Stimulated activated CD4-positive, alpha-beta T cell treated with anti-CD3 and anti-CD28 coated beads, Interleukin-1b, Interleukin-23, amount 100 ng/mL, for 1 hour (primary cell): ENCODE data around the gene SFMBT2.
"Not testable (repeated sequence)": the region's sequence is repeated elsewhere in the genome, so short reads cannot be mapped to it uniquely, and the experiment has no call there.

ENCODE experiments used
- DNase-seq, 2 donors: peaks; one replicate each; pipeline ENCODE4 v3.0.0-alpha.2; 2020; ENCODE audit warnings: low read depth in 2 of 2

The SFMBT2 gene

GRCh38 chr10:7225133-7225532 is 185.7 kb downstream of the SFMBT2 start:
- DNase-seq, result no peak

GRCh38 chr10:7218968-7219367 is 191.9 kb downstream of the SFMBT2 start:
- no peak for DNase-seq

- DNase-seq, result not testable (repeated sequence)
These were observed 198.1 kb downstream of the SFMBT2 start for GRCh38 chr10:7212696-7213095.

GRCh38 chr10:7211857-7212577 is 198.8 kb downstream of the SFMBT2 start:
- no peak for DNase-seq

GRCh38 chr10:7210516-7210915 is 200.3 kb downstream of the SFMBT2 start:
- no peak for DNase-seq

- DNase-seq, result no peak
These were observed 201.4 kb downstream of the SFMBT2 start for GRCh38 chr10:7209458-7209857.

- DNase-seq, result no peak
These were observed 204.3 kb downstream of the SFMBT2 start for GRCh38 chr10:7206412-7207100.

GRCh38 chr10:7205656-7206055 is 205.2 kb downstream of the SFMBT2 start:
- no peak for DNase-seq

GRCh38 chr10:7202793-7203355 is 208.0 kb downstream of the SFMBT2 start:
- DNase-seq, result no peak

GRCh38 chr10:7199152-7199760 is 211.6 kb downstream of the SFMBT2 start:
- DNase-seq, result no peak

- DNase-seq, result no peak
These were observed 214.6 kb downstream of the SFMBT2 start for GRCh38 chr10:7196284-7196683.

GRCh38 chr10:7195118-7195517 is 215.7 kb downstream of the SFMBT2 start:
- no peak for DNase-seq

GRCh38 chr10:7194571-7194970 is 216.3 kb downstream of the SFMBT2 start:
- DNase-seq, result no peak

GRCh38 chr10:7193369-7193768 is 217.5 kb downstream of the SFMBT2 start:
- DNase-seq, result no peak

GRCh38 chr10:7192831-7193361 is 217.9 kb downstream of the SFMBT2 start:
- peak; percentile 8 to 30 for DNase-seq

- no peak for DNase-seq
These were observed 218.8 kb downstream of the SFMBT2 start for GRCh38 chr10:7192061-7192460.

- not testable (repeated sequence) for DNase-seq
These were observed 220.1 kb downstream of the SFMBT2 start for GRCh38 chr10:7190772-7191171.

GRCh38 chr10:7189909-7190308 is 220.9 kb downstream of the SFMBT2 start:
- no peak for DNase-seq

GRCh38 chr10:7188456-7189050 is 222.3 kb downstream of the SFMBT2 start:
- no peak for DNase-seq

- DNase-seq, result no peak
These were observed 224.3 kb downstream of the SFMBT2 start for GRCh38 chr10:7186387-7187018.

GRCh38 chr10:7185367-7185690 is 225.5 kb downstream of the SFMBT2 start:
- no peak for DNase-seq
